K562 (cell line): ENCODE data around the gene MRPL28. TPM values are rescaled to one million over a fixed set of nuclear protein-coding genes. Genes with fewer than 3 reads are reported as not detected.
A peak's percentile ranks its signal among the peaks of the same experiment; 100 is the strongest.

Experiments
- DMBX1 ChIP-seq: fragments of 250-450 bp; sonication (Bioruptor Pico); IDR thresholded peaks from 2 replicates; pipeline ENCODE4 v1.8.0; 2022; ENCODE audit warnings: inconsistent platforms, mild to moderate bottlenecking, moderate library complexity, borderline replicate concordance
- DPF2 ChIP-seq: fragments of 450-650 bp; IDR thresholded peaks from 2 replicates; pipeline ENCODE4 v1.6.1; 2016
- EP300 ChIP-seq: IDR thresholded peaks from 2 replicates; pipeline ENCODE4 v1.6.1; 2012; ENCODE audit warnings: low read length, improper control_type of control experiment
- ILK ChIP-seq: fragments of 450-650 bp; IDR thresholded peaks from 2 replicates; pipeline ENCODE4 v1.6.1; 2016; ENCODE audit warnings: missing genetic modification characterization, low read depth, mild to moderate bottlenecking, missing compliant biosample characterization, moderate library complexity, borderline replicate concordance
- MAZ ChIP-seq, 2 experiments: fragments of 450-650 bp in 1 of 2; sonication (generic) in 1 of 2; formaldehyde crosslinking; IDR thresholded peaks in 1 of 2; conservative IDR thresholded peaks in 1 of 2; 2 replicates each; pipeline versions ENCODE4 v1.4.0 to v1.5.0; 2020; ENCODE audit warnings: mild to moderate bottlenecking in 1 of 2, missing genetic modification reagents in 1 of 2
- NONO ChIP-seq, 2 experiments: fragments of 200-400 bp in 1 of 2; fragments of 450-650 bp in 1 of 2; formaldehyde crosslinking in 1 of 2; IDR thresholded peaks; 2 replicates each; pipeline ENCODE4 v1.6.1; 2017; ENCODE audit warnings: low read depth in 2 of 2, mild to moderate bottlenecking in 2 of 2, moderate library complexity in 2 of 2, low read length in 1 of 2
- NRF1 ChIP-seq, 2 experiments: fragments of 450-650 bp; IDR thresholded peaks in 1 of 2; conservative IDR thresholded peaks in 1 of 2; 2 replicates each; pipeline ENCODE4 v1.6.1; 2014; ENCODE audit warnings: mild to moderate bottlenecking in 2 of 2
- SMARCA4 ChIP-seq: fragments of 450-650 bp; IDR thresholded peaks from 2 replicates; pipeline ENCODE4 v1.6.1; 2016
- SMARCA5 ChIP-seq: fragments of 450-650 bp; IDR thresholded peaks from 2 replicates; pipeline ENCODE4 v1.6.1; 2016
- SMARCE1 ChIP-seq: fragments of 450-650 bp; IDR thresholded peaks from 2 replicates; pipeline ENCODE4 v1.7.1; 2016; ENCODE audit warnings: mild to moderate bottlenecking
- TEAD4 ChIP-seq, 2 experiments: sonication (generic) in 1 of 2; formaldehyde crosslinking in 1 of 2; IDR thresholded peaks; 2 replicates each; pipeline versions ENCODE4 v1.6.1 to v1.8.0; 2012 to 2022; ENCODE audit warnings: borderline replicate concordance in 1 of 2, inconsistent platforms in 1 of 2, low read length in 1 of 2, mild to moderate bottlenecking in 1 of 2, missing genetic modification reagents in 1 of 2
- ZFX ChIP-seq: sonication (generic); formaldehyde crosslinking; IDR thresholded peaks from 2 replicates; pipeline ENCODE4 v1.8.0; 2022; ENCODE audit warnings: mild to moderate bottlenecking, missing genetic modification reagents, moderate library complexity
- polyA plus RNA-seq, 8 experiments: library from polyadenylated mRNA; depleted of rRNA in 4 of 8; stranded (reverse) in 5 of 8; unstranded in 3 of 8; fragments of >200 nt; fragmentation: Nextera tagmentation in 2 of 8; fragmentation: Illumina TruSeq in 1 of 8; extraction: Ambion mirVana in 2 of 8; extraction: Trizol in 1 of 8; gene quantifications; 2 replicates each; pipeline versions ENCODE4 v1.2.1 to v1.2.3, GENCODE V29; 2011 to 2014; ENCODE audit warnings: inconsistent platforms in 1 of 8, missing spikeins in 1 of 8
- total RNA-seq, 7 experiments: library from RNA; depleted of rRNA in 6 of 7; stranded (reverse); fragments of >200 nt in 6 of 7; fragmentation: Illumina TruSeq in 2 of 7; extraction: Trizol in 2 of 7; gene quantifications; 2 replicates each; pipeline versions ENCODE4 v1.2.1 to v1.2.3, GENCODE V29; 2011 to 2021; ENCODE audit warnings: low replicate concordance in 1 of 7
- TF ChIP-seq, protein P1 (sequence below): fragments of 450-650 bp; IDR thresholded peaks from 2 replicates; pipeline ENCODE4 v1.6.1; 2014; ENCODE audit warnings: low read depth, mild to moderate bottlenecking, moderate library complexity, borderline replicate concordance
- TF ChIP-seq, protein P2 (sequence below), 3 experiments: fragments of 200-800 bp in 1 of 3; sonication (Bioruptor generic) in 1 of 3; sonication (generic) in 1 of 3; formaldehyde crosslinking in 1 of 3; IDR thresholded peaks; 2 replicates each; pipeline versions ENCODE4 v1.6.1 to v1.8.0; 2016 to 2022; ENCODE audit warnings: mild to moderate bottlenecking in 2 of 3, missing compliant biosample characterization in 2 of 3, missing genetic modification characterization in 2 of 3, missing genetic modification reagents in 1 of 3
- TF ChIP-seq, protein P3 (sequence below): fragments of 450-650 bp; IDR thresholded peaks from 2 replicates; pipeline ENCODE4 v1.6.1; 2018; ENCODE audit not compliant: partially characterized antibody

The MRPL28 gene
- total and polyA plus RNA-seq, 9 of the 15 experiments (the other 6 are each of a cell fraction or from before 2014, with no cell fraction given), result 2.5 to 323 (median 175) TPM

DNA sequence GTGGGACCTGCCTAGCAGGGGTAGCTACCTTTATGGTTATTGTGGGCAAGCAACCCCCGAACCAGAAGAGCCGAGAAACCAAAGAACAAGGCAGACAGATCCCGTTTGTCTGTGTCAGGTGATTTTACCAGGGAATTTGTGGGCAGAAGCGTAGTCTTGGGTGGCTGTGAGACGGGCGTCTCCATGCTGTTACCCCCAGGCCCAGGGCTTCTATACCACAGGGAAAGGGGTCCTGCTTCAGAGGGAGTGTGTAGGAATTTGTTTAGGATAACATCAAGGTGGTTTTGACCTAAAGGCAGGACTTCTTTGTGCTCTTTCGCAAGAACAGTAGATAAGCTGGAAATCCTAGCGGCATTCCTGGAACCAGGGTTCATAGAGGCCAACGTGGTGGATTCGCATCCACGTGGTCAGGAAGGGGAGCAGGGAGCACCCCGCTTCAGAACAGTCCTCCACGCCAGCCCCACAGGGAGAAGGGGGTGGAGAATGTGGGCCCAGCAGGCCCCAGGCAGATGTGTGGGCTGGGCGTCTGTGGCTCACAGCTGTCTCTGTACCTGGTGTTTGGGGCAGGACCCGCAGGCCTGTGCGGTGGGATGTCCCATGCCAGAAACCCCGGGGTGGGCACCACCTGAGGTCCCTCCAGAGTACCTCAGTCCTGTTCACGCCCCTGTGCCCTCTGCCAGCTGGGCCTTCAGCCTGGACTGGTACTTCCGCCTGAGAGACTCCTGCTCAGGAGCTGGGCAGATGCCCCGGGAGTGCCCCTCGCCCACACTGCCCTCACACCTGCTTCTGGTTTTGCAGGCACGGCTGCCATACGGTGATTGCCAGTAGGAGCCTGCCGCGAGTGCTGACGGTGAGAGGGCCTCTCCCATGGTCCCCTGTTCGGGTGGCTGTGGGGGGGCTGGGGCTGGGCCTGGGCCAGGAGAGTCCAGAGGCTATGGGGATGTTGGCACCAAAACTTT lies 35.5 kb upstream of the MRPL28 start (continued):
- peak in 1 of 2 experiments; percentile 52; a peak in 1 of 4 replicates for TF ChIP-seq MAZ (CRISPR knock-in tag; conservative IDR thresholded peaks at IDR 0.05 in 1 of 2, IDR thresholded peaks at IDR 0.05 in 1 of 2)
- TF ChIP-seq DPF2, result peak; percentile 66; the same call in 1 of the 2 replicates
- TF ChIP-seq ILK (tag), result no peak
- TF ChIP-seq, protein P1, sequence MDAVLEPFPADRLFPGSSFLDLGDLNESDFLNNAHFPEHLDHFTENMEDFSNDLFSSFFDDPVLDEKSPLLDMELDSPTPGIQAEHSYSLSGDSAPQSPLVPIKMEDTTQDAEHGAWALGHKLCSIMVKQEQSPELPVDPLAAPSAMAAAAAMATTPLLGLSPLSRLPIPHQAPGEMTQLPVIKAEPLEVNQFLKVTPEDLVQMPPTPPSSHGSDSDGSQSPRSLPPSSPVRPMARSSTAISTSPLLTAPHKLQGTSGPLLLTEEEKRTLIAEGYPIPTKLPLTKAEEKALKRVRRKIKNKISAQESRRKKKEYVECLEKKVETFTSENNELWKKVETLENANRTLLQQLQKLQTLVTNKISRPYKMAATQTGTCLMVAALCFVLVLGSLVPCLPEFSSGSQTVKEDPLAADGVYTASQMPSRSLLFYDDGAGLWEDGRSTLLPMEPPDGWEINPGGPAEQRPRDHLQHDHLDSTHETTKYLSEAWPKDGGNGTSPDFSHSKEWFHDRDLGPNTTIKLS, result peak; percentile 29; the same call in 1 of the 2 replicates
- TF ChIP-seq, protein P2, sequence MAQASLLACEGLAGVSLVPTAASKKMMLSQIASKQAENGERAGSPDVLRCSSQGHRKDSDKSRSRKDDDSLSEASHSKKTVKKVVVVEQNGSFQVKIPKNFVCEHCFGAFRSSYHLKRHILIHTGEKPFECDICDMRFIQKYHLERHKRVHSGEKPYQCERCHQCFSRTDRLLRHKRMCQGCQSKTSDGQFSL (CRISPR knock-in tag; IDR thresholded peaks at IDR 0.05), result peak; percentile 56; the same call in 1 of the 2 replicates
- TF ChIP-seq, protein P2 (tag; IDR thresholded peaks at IDR 0.05), result no peak
- 0 out of 2 replicates have a peak, but pooled peaks have one; percentile 24 for TF ChIP-seq SMARCE1
- TF ChIP-seq, protein P3, sequence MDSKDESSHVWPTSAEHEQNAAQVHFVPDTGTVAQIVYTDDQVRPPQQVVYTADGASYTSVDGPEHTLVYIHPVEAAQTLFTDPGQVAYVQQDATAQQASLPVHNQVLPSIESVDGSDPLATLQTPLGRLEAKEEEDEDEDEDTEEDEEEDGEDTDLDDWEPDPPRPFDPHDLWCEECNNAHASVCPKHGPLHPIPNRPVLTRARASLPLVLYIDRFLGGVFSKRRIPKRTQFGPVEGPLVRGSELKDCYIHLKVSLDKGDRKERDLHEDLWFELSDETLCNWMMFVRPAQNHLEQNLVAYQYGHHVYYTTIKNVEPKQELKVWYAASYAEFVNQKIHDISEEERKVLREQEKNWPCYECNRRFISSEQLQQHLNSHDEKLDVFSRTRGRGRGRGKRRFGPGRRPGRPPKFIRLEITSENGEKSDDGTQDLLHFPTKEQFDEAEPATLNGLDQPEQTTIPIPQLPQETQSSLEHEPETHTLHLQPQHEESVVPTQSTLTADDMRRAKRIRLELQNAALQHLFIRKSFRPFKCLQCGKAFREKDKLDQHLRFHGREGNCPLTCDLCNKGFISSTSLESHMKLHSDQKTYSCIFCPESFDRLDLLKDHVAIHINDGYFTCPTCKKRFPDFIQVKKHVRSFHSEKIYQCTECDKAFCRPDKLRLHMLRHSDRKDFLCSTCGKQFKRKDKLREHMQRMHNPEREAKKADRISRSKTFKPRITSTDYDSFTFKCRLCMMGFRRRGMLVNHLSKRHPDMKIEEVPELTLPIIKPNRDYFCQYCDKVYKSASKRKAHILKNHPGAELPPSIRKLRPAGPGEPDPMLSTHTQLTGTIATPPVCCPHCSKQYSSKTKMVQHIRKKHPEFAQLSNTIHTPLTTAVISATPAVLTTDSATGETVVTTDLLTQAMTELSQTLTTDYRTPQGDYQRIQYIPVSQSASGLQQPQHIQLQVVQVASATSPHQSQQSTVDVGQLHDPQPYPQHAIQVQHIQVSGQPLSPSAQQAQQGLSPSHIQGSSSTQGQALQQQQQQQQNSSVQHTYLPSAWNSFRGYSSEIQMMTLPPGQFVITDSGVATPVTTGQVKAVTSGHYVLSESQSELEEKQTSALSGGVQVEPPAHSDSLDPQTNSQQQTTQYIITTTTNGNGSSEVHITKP, result peak; percentile 38
- TF ChIP-seq TEAD4 (IDR thresholded peaks at IDR 0.05; ENCODE audit: low read length), result peak; percentile 48; the same call in 1 of the 2 replicates
- no peak for TF ChIP-seq TEAD4 (CRISPR knock-in tag; IDR thresholded peaks at IDR 0.05; ENCODE audit: borderline replicate concordance)
- TF ChIP-seq NRF1 (conservative IDR thresholded peaks at IDR 0.05 in 1 of 2, IDR thresholded peaks at IDR 0.05 in 1 of 2), result 0 out of 4 replicates have a peak, but pooled peaks of 1 of the 2 experiments have one; percentile 6
- TF ChIP-seq DMBX1 (CRISPR knock-in tag), result 0 out of 2 replicates have a peak, but pooled peaks have one; percentile 7
- no peak for TF ChIP-seq SMARCA5
- peak; percentile 75 for TF ChIP-seq EP300
- no peak for TF ChIP-seq NONO (IDR thresholded peaks at IDR 0.05; ENCODE audit: low read depth in 2 of 2, low read length in 1 of 2)
- peak; percentile 65; the same call in 1 of the 2 replicates for TF ChIP-seq SMARCA4
- peak; percentile 59; the same call in 1 of the 2 replicates for TF ChIP-seq ZFX (CRISPR knock-in tag)
